Endothelial cell of umbilical vein (primary cell): ENCODE measurements around the gene VEGFA. TPM values are rescaled to one million over a fixed set of nuclear protein-coding genes. Genes with fewer than 3 reads are reported as not detected.

Source experiments
- BruUV-seq: library from RNA; stranded (reverse); fragments of 400-500 nt; replicated peaks from 2 replicates; lab custom pipeline; 2021; lab: Mats Ljungman, UMichigan
- CTCF ChIA-PET: fragments of 300-600, 350-600 bp; sonication (Branson Sonifier 250); formaldehyde crosslinking; loops from one replicate; lab custom pipeline; 2021; ENCODE audit warnings: antibody characterized with exemption, inconsistent platforms; lab: Charles Lee
- POLR2A ChIA-PET: fragments of 300-600, 350-600 bp; sonication (Branson Sonifier 250); formaldehyde crosslinking; loops from one replicate; lab custom pipeline; 2021; ENCODE audit warnings: antibody characterized with exemption, inconsistent platforms; lab: Charles Lee
- DNase-seq: peaks from one replicate; pipeline ENCODE4 v3.0.0-alpha.2; 2011; ENCODE audit warnings: low read depth, low spot score
- FAIRE-seq: peaks from 2 replicates; lab custom pipeline; 2011; peaks lifted over from hg19 to GRCh38; lab: Jason Lieb, UNC
- H2AFZ ChIP-seq: 2 replicates; pipeline ENCODE4 v1.6.0; 2012; ENCODE audit warnings: low read depth, low read length, control low read depth, inconsistent platforms
- H3K27ac ChIP-seq: 2 replicates; pipeline ENCODE4 v1.5.1; 2011; ENCODE audit warnings: low read depth, mild to moderate bottlenecking, control low read depth, low read length, moderate library complexity; ENCODE audit not compliant: insufficient read depth
- H3K27me3 ChIP-seq, 2 experiments: 2 replicates each; pipeline versions ENCODE4 v1.6.0 to v1.6.1; 2011; ENCODE audit warnings: low read length in 2 of 2, mixed read lengths in 1 of 2; ENCODE audit not compliant: control insufficient read depth in 2 of 2, insufficient read depth in 2 of 2
- H3K36me3 ChIP-seq, 2 experiments: 2 replicates in 1 of 2; 3 replicates in 1 of 2; pipeline ENCODE4 v1.5.1; 2011; ENCODE audit warnings: low read length in 2 of 2, mild to moderate bottlenecking in 1 of 2, moderate library complexity in 1 of 2; ENCODE audit not compliant: control insufficient read depth in 2 of 2, insufficient read depth in 2 of 2; ENCODE audit errors: extremely low read depth in 1 of 2
- H3K4me1 ChIP-seq: 3 replicates; pipeline ENCODE4 v1.5.1; 2011; ENCODE audit warnings: mild to moderate bottlenecking, low read length; ENCODE audit not compliant: control insufficient read depth, insufficient read depth; ENCODE audit errors: extremely low read depth
- H3K4me2 ChIP-seq: 2 replicates; pipeline ENCODE4 v1.6.1; 2011; ENCODE audit warnings: low read length, control low read depth, mixed read lengths; ENCODE audit not compliant: insufficient read depth
- H3K4me3 ChIP-seq, 3 experiments: fragments of 200-600 bp in 1 of 3; sonication (generic), shearing (Covaris generic) in 1 of 3; replicated peaks in 1 of 3; 2 replicates each; pipeline ENCODE4 v1.5.1; 2011 to 2016; ENCODE audit warnings: control low read depth in 3 of 3, low read length in 3 of 3, mild to moderate bottlenecking in 2 of 3, inconsistent platforms in 1 of 3, low read depth in 1 of 3, moderate library complexity in 1 of 3; ENCODE audit not compliant: insufficient read depth in 1 of 3
- H3K79me2 ChIP-seq: 2 replicates; pipeline ENCODE4 v1.6.0; 2012; ENCODE audit warnings: low read length, inconsistent platforms; ENCODE audit not compliant: control insufficient read depth, insufficient read depth
- H3K9ac ChIP-seq: replicated peaks from 2 replicates; pipeline ENCODE3; 2011; ENCODE audit warnings: low read length, control low read depth; ENCODE audit not compliant: insufficient read depth; ENCODE audit errors: extremely low read depth
- H3K9me1 ChIP-seq: replicated peaks from 3 replicates; pipeline ENCODE4 v1.6.0; 2011; ENCODE audit warnings: mild to moderate bottlenecking, low read length; ENCODE audit not compliant: control insufficient read depth, insufficient read depth; ENCODE audit errors: extremely low read depth
- H3K9me3 ChIP-seq: replicated peaks from 2 replicates; pipeline ENCODE4 v1.5.1; 2012; ENCODE audit warnings: low read length, inconsistent platforms; ENCODE audit not compliant: control insufficient read depth, insufficient read depth
- H4K20me1 ChIP-seq: replicated peaks from 2 replicates; pipeline ENCODE3; 2011; ENCODE audit warnings: mild to moderate bottlenecking, low read length; ENCODE audit not compliant: control insufficient read depth, insufficient read depth; ENCODE audit errors: extremely low read depth
- CTCF ChIP-seq, 2 donors: IDR thresholded peaks; 1 replicate in 1 of 2; 2 replicates in 1 of 2; pipeline ENCODE4 v1.5.1; 2011; ENCODE audit warnings: low read length in 2 of 2, mild to moderate bottlenecking in 2 of 2, moderate library complexity in 2 of 2, control low read depth in 1 of 2, inconsistent platforms in 1 of 2, low read depth in 1 of 2; ENCODE audit not compliant: insufficient read depth in 1 of 2; ENCODE audit errors: extremely low read depth in 1 of 2
- EZH2 ChIP-seq: IDR thresholded peaks from 2 replicates; pipeline ENCODE4 v1.6.1; 2012; ENCODE audit warnings: borderline replicate concordance, low read depth, mild to moderate bottlenecking, moderate library complexity, low read length, inconsistent platforms; ENCODE audit not compliant: severe bottlenecking
- FOS ChIP-seq: IDR thresholded peaks from 2 replicates; pipeline ENCODE4 v1.6.1; 2011; ENCODE audit warnings: mild to moderate bottlenecking, low read length, moderate library complexity, borderline replicate concordance; ENCODE audit not compliant: insufficient read depth
- GATA2 ChIP-seq: IDR thresholded peaks from 2 replicates; pipeline ENCODE4 v1.7.0; 2011; ENCODE audit warnings: low read depth, mild to moderate bottlenecking, moderate library complexity, mixed read lengths, low read length; ENCODE audit not compliant: insufficient read length, insufficient read depth
- JUN ChIP-seq: IDR thresholded peaks from 2 replicates; pipeline ENCODE4 v1.6.1; 2011; ENCODE audit warnings: borderline replicate concordance, low read depth; ENCODE audit not compliant: insufficient read length, insufficient read depth
- MYC ChIP-seq: IDR thresholded peaks from one replicate; pipeline ENCODE4 v1.6.1; 2011; ENCODE audit warnings: mild to moderate bottlenecking, low read depth, low read length
- POLR2A ChIP-seq: IDR thresholded peaks from 2 replicates; pipeline ENCODE4 v1.6.1; 2012; ENCODE audit warnings: low read depth, mild to moderate bottlenecking, control low read depth, low read length
- POLR2AphosphoS5 ChIP-seq: IDR thresholded peaks from 2 replicates; pipeline ENCODE4 v1.6.1; 2012; ENCODE audit warnings: low read depth, mild to moderate bottlenecking, control low read depth, low read length, moderate library complexity; ENCODE audit not compliant: insufficient read depth
- dilution Hi-C: fragments of 300-500 bp; cut with MboI; formaldehyde crosslinking; loops from one replicate; pipeline ENCODE4 v1.15.0; 2019; ENCODE audit warnings: low sequenced_read_pairs; ENCODE audit not compliant: extremely low pct_ligation_motif_present
- intact Hi-C: fragments of 100-400 bp; cut with micrococcal nuclease; formaldehyde crosslinking; loops from one replicate; pipeline ENCODE4 v1.10.0; 2022
- polyA plus RNA-seq, 4 experiments: library from polyadenylated mRNA; depleted of rRNA in 3 of 4; stranded (reverse) in 3 of 4; unstranded in 1 of 4; fragments of >200 nt; gene quantifications; 2 replicates each; pipeline versions ENCODE4 v1.2.1 to v1.2.3, GENCODE V29; 2011 to 2012; ENCODE audit warnings: missing spikeins in 1 of 4
- total RNA-seq: library from RNA; stranded (reverse); gene quantifications from 2 replicates; pipeline ENCODE4 v1.2.3, GENCODE V29; 2021
- TF ChIP-seq, protein P1 (sequence below): IDR thresholded peaks from 2 replicates; pipeline ENCODE4 v1.6.1; 2011; ENCODE audit not compliant: insufficient read depth, insufficient read length

VEGFA gene
- total and polyA plus RNA-seq, 2 donors (not counting 3 experiments of a cell fraction or from before 2014, with no cell fraction given) = 18.1 to 19.9 TPM

GRCh38 chr6:43789447-43789846 is 19.4 kb downstream of the VEGFA start:
- Histone ChIP-seq H3K9me3 (no peaks in the 10 kb centered on the region), H2AFZ (no peak overlapping the region), H3K27me3 (peaks cover 0 to 1% of the 10 kb centered on the region in 2 experiments), H3K79me2 (no peaks in the 10 kb centered on the region), H3K27ac (no peak overlapping the region), H3K9me1 (no peaks in the 10 kb centered on the region), H3K36me3 (peaks cover 0 to 7% of the 10 kb centered on the region in 2 experiments), H3K4me2 (no peak overlapping the region), H3K4me1 (no peaks in the 10 kb centered on the region), H3K9ac (no peak overlapping the region), H4K20me1 (no peaks in the 10 kb centered on the region), H3K4me3 (no peak overlapping the region)
- ChIA-PET POLR2A (interaction anchor here (0.6 kb wide), 1 partner anchor 106 kb away, joined by 3 read pairs; no protein-coding TSS in a partner anchor), CTCF (interaction anchor here (1.1 to 1.7 kb wide), 2 partner anchors 20 to 289 kb away, joined by 3 to 4 read pairs; no protein-coding TSS in a partner anchor)
- BruUV-seq = no TSS peak
- intact Hi-C loops (no loop called here), dilution Hi-C loops (no loop called here)
- no peak for DNase-seq
- no peak for FAIRE-seq
- TF ChIP-seq CTCF (IDR thresholded peaks at IDR 0.05; ENCODE audit: extremely low read depth in 1 of 2, insufficient read depth in 1 of 2, low read depth in 1 of 2, low read length in 2 of 2) (no peak), EZH2 (no peak), MYC (no peak), POLR2AphosphoS5 (no peak), GATA2 (no peak), POLR2A (no peak), FOS (no peak), JUN (no peak)
- TF ChIP-seq, protein P1, sequence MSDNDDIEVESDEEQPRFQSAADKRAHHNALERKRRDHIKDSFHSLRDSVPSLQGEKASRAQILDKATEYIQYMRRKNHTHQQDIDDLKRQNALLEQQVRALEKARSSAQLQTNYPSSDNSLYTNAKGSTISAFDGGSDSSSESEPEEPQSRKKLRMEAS = no peak
